ENCODE results near the gene TMEM130.
"Not testable (repeated sequence)": the region's sequence is repeated elsewhere in the genome, so short reads cannot be mapped to it uniquely, and the experiment has no call there.

The TMEM130 gene

GRCh38 chr7:98875501-98875900 is 5.7 kb upstream of the TMEM130 start:
- H3K27me3 ChIP-seq: no peaks in the 10 kb centered on the region
- DNase-seq: no peak
- H3K9me3 ChIP-seq: no peaks in the 10 kb centered on the region
- TF ChIP-seq CTCF (IDR thresholded peaks at IDR 0.05; ENCODE audit: low read depth, low read length): no peak
- H3K4me3 ChIP-seq (ENCODE audit: low read depth, low read length): no peak overlapping the region
- H3K4me1 ChIP-seq: no peaks in the 10 kb centered on the region
- H3K36me3 ChIP-seq: no peaks in the 10 kb centered on the region

GRCh38 chr7:98874942-98875341 is 5.1 kb upstream of the TMEM130 start:
- Histone ChIP-seq H3K4me3 (ENCODE audit: low read depth, low read length) (no peak overlapping the region), H3K9me3 (no peaks in the 10 kb centered on the region), H3K36me3 (no peaks in the 10 kb centered on the region), H3K4me1 (no peaks in the 10 kb centered on the region), H3K27me3 (no peaks in the 10 kb centered on the region)
- no peak for DNase-seq
- no peak for TF ChIP-seq CTCF (IDR thresholded peaks at IDR 0.05; ENCODE audit: low read depth, low read length)

- H3K27me3 ChIP-seq; H3K4me3 ChIP-seq (ENCODE audit: low read depth, low read length); DNase-seq; H3K9me3 ChIP-seq; H3K36me3 ChIP-seq; H3K4me1 ChIP-seq: not testable (repeated sequence)
These were observed 3.8 kb upstream of the TMEM130 start for GRCh38 chr7:98873610-98874009.

DNA sequence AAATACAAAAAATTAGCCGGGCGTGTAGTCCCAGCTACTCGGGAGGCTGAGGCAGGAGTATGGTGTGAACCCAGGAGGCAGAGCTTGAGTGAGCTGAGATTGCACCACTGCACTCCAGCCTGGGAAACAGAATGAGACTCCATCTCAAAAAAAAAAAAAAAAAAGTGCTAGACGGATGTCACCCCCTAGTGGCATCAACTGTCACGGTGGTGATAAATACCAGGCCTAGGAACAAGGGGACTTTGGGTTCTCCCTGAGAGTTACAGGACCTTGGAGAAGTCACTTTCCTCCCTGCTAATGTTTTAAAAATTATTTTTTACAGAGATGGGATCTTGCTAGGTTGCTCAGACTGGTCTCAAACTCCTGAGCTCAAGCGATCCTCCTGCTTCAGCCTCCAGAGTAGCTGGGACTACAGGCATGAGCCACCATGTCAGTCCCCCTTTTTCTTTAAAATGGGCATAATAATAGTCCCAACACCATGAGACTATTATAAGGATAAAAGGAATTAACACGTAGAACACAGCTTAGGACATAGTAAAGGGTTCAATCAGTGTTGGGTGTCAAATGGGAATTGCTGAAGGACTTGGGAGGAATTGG is 2.6 kb upstream of the TMEM130 start:
- Histone ChIP-seq H3K4me1 (peaks cover 13% of the 10 kb centered on the region), H3K4me3 (ENCODE audit: low read depth, low read length) (no peak overlapping the region), H3K9me3 (no peaks in the 10 kb centered on the region), H3K36me3 (no peaks in the 10 kb centered on the region), H3K27me3 (no peaks in the 10 kb centered on the region)
- TF ChIP-seq CTCF (IDR thresholded peaks at IDR 0.05; ENCODE audit: low read depth, low read length): peak; percentile 56
- peak; percentile 58 for DNase-seq

GRCh38 chr7:98870807-98871491 is 1.1 kb upstream of the TMEM130 start:
- peaks cover 21% of the 10 kb centered on the region for H3K4me1 ChIP-seq
- H3K4me3 ChIP-seq (ENCODE audit: low read depth, low read length): no peak overlapping the region
- no peak for TF ChIP-seq CTCF (IDR thresholded peaks at IDR 0.05; ENCODE audit: low read depth, low read length)
- H3K27me3 ChIP-seq: no peaks in the 10 kb centered on the region
- no peak for DNase-seq
- no peaks in the 10 kb centered on the region for H3K36me3 ChIP-seq
- H3K9me3 ChIP-seq: no peaks in the 10 kb centered on the region

DNA sequence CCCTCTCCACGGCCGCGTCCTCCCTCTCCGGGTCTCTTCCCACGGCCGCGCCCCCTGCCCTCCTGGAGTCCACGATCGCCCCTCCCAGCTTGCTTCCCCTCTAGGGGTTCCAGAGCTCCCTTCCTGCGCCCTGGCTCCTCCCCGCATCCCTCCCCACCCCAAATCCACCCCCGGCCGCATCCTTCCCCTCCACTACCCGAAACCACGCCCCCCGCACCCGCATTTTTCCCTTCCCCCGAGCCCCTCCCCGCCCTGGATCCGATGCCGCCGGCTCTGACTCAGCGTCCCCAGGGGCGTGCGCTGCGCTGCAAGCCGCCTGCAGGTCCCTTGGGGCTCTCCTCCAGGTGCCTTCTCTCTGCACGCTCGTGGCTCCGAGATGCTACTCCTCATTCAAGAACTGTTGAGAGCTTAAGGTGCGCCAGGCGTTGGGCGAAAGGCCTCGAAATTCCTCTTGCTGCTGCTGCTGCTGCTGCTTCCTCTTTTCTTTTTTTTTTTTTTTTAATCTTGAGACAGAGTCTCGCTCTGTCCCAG is 372 bp upstream of the TMEM130 start:
- Histone ChIP-seq H3K9me3 (no peaks in the 10 kb centered on the region), H3K4me1 (peaks cover 21% of the 10 kb centered on the region), H3K36me3 (no peaks in the 10 kb centered on the region), H3K27me3 (no peaks in the 10 kb centered on the region), H3K4me3 (ENCODE audit: low read depth, low read length) (peak overlapping the region; percentile 62)
- peak; percentile 92 for DNase-seq
- TF ChIP-seq CTCF (IDR thresholded peaks at IDR 0.05; ENCODE audit: low read depth, low read length): no peak

All from BE2C (cell line).